Glomerular visceral epithelial cell (primary cell): ENCODE data around the gene MCRIP2.

Experiments used
- DNase-seq: peaks from one replicate; pipeline ENCODE4 v3.0.0-alpha.2; 2016; ENCODE audit errors: extremely low spot score

The MCRIP2 gene

DNA sequence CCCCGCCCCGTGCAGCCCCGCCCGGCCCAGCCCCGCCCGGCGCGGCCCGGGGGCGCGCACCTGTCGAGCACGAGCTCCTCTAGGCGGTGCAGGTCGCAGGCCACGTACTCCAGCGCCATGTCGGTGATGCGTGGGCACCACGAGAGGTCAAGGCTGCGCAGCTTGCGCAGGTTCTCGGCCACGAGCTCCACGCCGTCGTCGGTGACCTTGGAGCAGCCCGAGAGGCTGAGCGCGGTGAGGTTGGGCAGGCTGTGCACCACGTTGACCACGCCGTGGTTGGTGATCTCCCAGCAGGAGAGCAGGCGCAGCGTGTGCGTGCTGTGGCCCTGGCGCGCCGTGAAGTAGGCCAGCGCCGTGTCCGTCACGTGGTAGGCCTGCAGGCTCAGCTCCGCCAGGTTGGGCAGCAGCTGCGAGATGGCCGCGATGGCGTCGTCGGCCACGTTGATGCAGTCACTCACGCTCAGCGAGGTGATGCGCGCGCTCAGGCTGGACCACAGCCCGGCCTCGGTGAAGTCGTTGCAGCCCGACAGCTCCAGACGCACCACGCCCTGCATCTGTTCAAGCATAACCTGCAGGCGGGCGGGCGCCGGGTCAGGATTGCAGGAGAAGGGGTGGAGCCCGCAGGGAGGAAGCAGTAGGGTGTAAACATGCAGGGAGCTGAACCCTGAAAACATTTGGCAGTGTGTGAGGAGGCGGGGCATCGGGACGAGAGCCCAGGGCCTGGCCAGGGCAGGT is 53.9 kb downstream of the MCRIP2 start:
- DNase-seq: peak; percentile 42
